Neuronal stem cell (in vitro differentiated cells): ENCODE data around the gene SNX33.
A peak's percentile ranks its signal among the peaks of the same experiment; 100 is the strongest.

Experiments used
- DNase-seq: peaks from one replicate; pipeline ENCODE4 v3.0.0-alpha.2; 2013; ENCODE audit warnings: low spot score
- H2AFZ ChIP-seq: one replicate; pipeline ENCODE4 v1.6.1; 2013; ENCODE audit warnings: mild to moderate bottlenecking, low read length, inconsistent platforms
- H2AK5ac ChIP-seq: 2 replicates; pipeline ENCODE4 v1.6.1; 2013; ENCODE audit warnings: low read depth, mild to moderate bottlenecking, inconsistent platforms, low read length, moderate library complexity, mixed read lengths
- H2BK120ac ChIP-seq: 2 replicates; pipeline ENCODE4 v1.6.1; 2013; ENCODE audit warnings: low read depth, mild to moderate bottlenecking, inconsistent platforms, low read length, moderate library complexity, mixed read lengths
- H2BK12ac ChIP-seq: one replicate; pipeline ENCODE4 v1.6.1; 2013; ENCODE audit warnings: low read length, inconsistent platforms
- H2BK15ac ChIP-seq: 2 replicates; pipeline ENCODE4 v1.6.1; 2013; ENCODE audit warnings: mild to moderate bottlenecking, low read length, inconsistent platforms, mixed read lengths
- H2BK5ac ChIP-seq: one replicate; pipeline ENCODE4 v1.6.1; 2013; ENCODE audit warnings: inconsistent platforms, mild to moderate bottlenecking, low read length, moderate library complexity
- H3K14ac ChIP-seq: one replicate; pipeline ENCODE4 v1.6.1; 2013; ENCODE audit warnings: low read length, inconsistent platforms
- H3K18ac ChIP-seq: 2 replicates; pipeline ENCODE4 v1.6.1; 2013; ENCODE audit warnings: low read length, inconsistent platforms
- H3K23ac ChIP-seq: 2 replicates; pipeline ENCODE4 v1.6.1; 2013; ENCODE audit warnings: low read depth, mild to moderate bottlenecking, mixed read lengths, low read length, inconsistent platforms; ENCODE audit not compliant: poor library complexity
- H3K27ac ChIP-seq: replicated peaks from 3 replicates; pipeline ENCODE4 v1.5.1; 2013; ENCODE audit warnings: low read length, inconsistent platforms
- H3K27me3 ChIP-seq, 3 experiments: 2 replicates each; pipeline ENCODE4 v1.6.1; 2013; ENCODE audit warnings: low read length in 3 of 3, mild to moderate bottlenecking in 2 of 3, inconsistent platforms in 1 of 3, low read depth in 1 of 3, mixed read lengths in 1 of 3, moderate library complexity in 1 of 3; ENCODE audit not compliant: control insufficient read depth in 3 of 3, insufficient read depth in 3 of 3
- H3K36me3 ChIP-seq, 2 donors: replicated peaks in 1 of 2; 2 replicates each; pipeline ENCODE4 v1.6.1; 2013; ENCODE audit warnings: low read length in 2 of 2; ENCODE audit not compliant: control insufficient read depth in 2 of 2, insufficient read depth in 2 of 2
- H3K4ac ChIP-seq: 2 replicates; pipeline ENCODE4 v1.6.1; 2013; ENCODE audit warnings: inconsistent platforms, mild to moderate bottlenecking, low read length, moderate library complexity
- H3K4me1 ChIP-seq, 2 donors: 1 replicate in 1 of 2; 2 replicates in 1 of 2; pipeline ENCODE4 v1.6.1; 2013; ENCODE audit warnings: low read length in 2 of 2, low read depth in 1 of 2; ENCODE audit not compliant: control insufficient read depth in 2 of 2, insufficient read depth in 1 of 2
- H3K4me2 ChIP-seq: one replicate; pipeline ENCODE4 v1.6.1; 2013; ENCODE audit warnings: mild to moderate bottlenecking, low read length, inconsistent platforms; ENCODE audit not compliant: insufficient read depth, poor library complexity, severe bottlenecking
- H3K4me3 ChIP-seq, 2 donors: 2 replicates each; pipeline ENCODE4 v1.5.1; 2013; ENCODE audit warnings: low read length in 2 of 2, mild to moderate bottlenecking in 2 of 2, inconsistent platforms in 1 of 2, moderate library complexity in 1 of 2
- H3K79me1 ChIP-seq: one replicate; pipeline ENCODE4 v1.6.1; 2013; ENCODE audit warnings: low read depth, mild to moderate bottlenecking, inconsistent platforms, low read length, moderate library complexity
- H3K9ac ChIP-seq: one replicate; pipeline ENCODE4 v1.6.1; 2013; ENCODE audit warnings: mild to moderate bottlenecking, low read depth, low read length, inconsistent platforms; ENCODE audit not compliant: poor library complexity
- H3K9me3 ChIP-seq, 2 donors: replicated peaks in 1 of 2; 2 replicates each; pipeline versions ENCODE3 to v1.6.1; 2013; ENCODE audit warnings: low read length in 2 of 2, mild to moderate bottlenecking in 2 of 2, inconsistent platforms in 1 of 2, low read depth in 1 of 2, mixed read lengths in 1 of 2, moderate library complexity in 1 of 2; ENCODE audit not compliant: control insufficient read depth in 2 of 2, insufficient read depth in 1 of 2
- H4K8ac ChIP-seq: one replicate; pipeline ENCODE4 v1.6.1; 2013; ENCODE audit warnings: low read depth, mild to moderate bottlenecking, inconsistent platforms, low read length, moderate library complexity
- H4K91ac ChIP-seq: one replicate; pipeline ENCODE4 v1.6.1; 2013; ENCODE audit warnings: low read length, low read depth, mild to moderate bottlenecking, inconsistent platforms; ENCODE audit not compliant: poor library complexity
- WGBS, 2 donors: extraction: QIAGEN DNeasy Blood & Tissue Kit; methylation state at CpG; one replicate each; pipeline ENCODE4 v1.1.7; 2013; ENCODE audit warnings: missing lambda C conversion rate in 2 of 2, mixed read lengths in 1 of 2; ENCODE audit not compliant: insufficient read length in 2 of 2, insufficient replicate concordance in 1 of 2; ENCODE audit errors: extremely low coverage in 2 of 2; 5-methylcytosine and 5-hydroxymethylcytosine counted together

Gene SNX33

GRCh38 chr15:75661100-75661755 lies 13.5 kb downstream of the SNX33 start:
- Histone ChIP-seq H2BK5ac (peak overlapping the region; percentile 53), H2BK120ac (no peak overlapping the region), H3K4me2 (no peak overlapping the region), H3K27me3 (no peaks in the 10 kb centered on the region), H3K79me1 (peaks cover 7% of the 10 kb centered on the region), H2AFZ (no peak overlapping the region), H4K8ac (no peak overlapping the region), H4K91ac (peak overlapping the region; percentile 24), H2BK15ac (no peak overlapping the region), H2BK12ac (no peak overlapping the region), H2AK5ac (no peak overlapping the region), H3K36me3 (peaks cover 20 to 46% of the 10 kb centered on the region in 2 donors), H3K9ac (peak overlapping the region; percentile 30), H3K18ac (peak overlapping the region; percentile 11), H3K23ac (no peak overlapping the region), H3K14ac (no peak overlapping the region), H3K4me1 (peaks cover 0 to 7% of the 10 kb centered on the region in 2 donors), H3K4ac (no peak overlapping the region), H3K4me3 (no peak overlapping the region), H3K27ac (no peak overlapping the region), H3K9me3 (no peaks in the 10 kb centered on the region)
- no peak for DNase-seq
- no CpG with 5 or more reads among the region's 14 CpGs for WGBS, 2 donors

DNA sequence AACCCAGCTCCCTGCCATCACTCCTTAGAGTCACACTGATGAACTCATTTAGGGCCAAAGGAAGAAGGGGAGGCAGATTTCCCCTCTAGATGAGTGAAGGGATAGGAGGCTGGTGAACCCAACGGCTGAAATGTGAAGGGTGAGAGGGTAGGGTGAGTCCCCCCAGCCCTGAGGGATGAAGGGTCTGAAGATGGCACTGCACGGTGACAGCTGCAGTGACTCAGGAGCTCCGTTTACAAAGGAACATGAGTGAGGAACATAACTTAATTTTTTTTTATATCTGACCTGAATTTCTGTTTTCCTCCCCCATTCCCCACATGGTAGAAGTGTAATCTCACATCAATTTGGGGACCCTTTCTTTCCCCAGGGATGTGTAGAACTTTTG lies 14.0 kb downstream of the SNX33 start:
- no peak overlapping the region for H3K18ac ChIP-seq
- H2BK120ac ChIP-seq, result no peak overlapping the region
- H3K14ac ChIP-seq, result no peak overlapping the region
- H3K9ac ChIP-seq, result peak overlapping the region; percentile 30
- H2AK5ac ChIP-seq, result no peak overlapping the region
- H3K4me1 ChIP-seq, result peaks cover 0 to 8% of the 10 kb centered on the region in 2 donors
- no peak overlapping the region for H2BK15ac ChIP-seq
- no peak overlapping the region for H3K23ac ChIP-seq
- H3K4me2 ChIP-seq, result no peak overlapping the region
- no peak overlapping the region for H3K27ac ChIP-seq
- peaks cover 20 to 41% of the 10 kb centered on the region in 2 donors for H3K36me3 ChIP-seq
- peaks cover 10% of the 10 kb centered on the region for H3K79me1 ChIP-seq
- no peak overlapping the region for H2BK12ac ChIP-seq
- no peaks in the 10 kb centered on the region for H3K27me3 ChIP-seq
- DNase-seq, result no peak
- H3K9me3 ChIP-seq, result peaks cover 0 to 2% of the 10 kb centered on the region in 2 donors
- H3K4me3 ChIP-seq, result no peak overlapping the region
- no peak overlapping the region for H3K4ac ChIP-seq
- H4K8ac ChIP-seq, result no peak overlapping the region
- H4K91ac ChIP-seq, result no peak overlapping the region
- no peak overlapping the region for H2BK5ac ChIP-seq
- whole genome bisulfite sequencing, 2 donors, result no CpG with 5 or more reads among the region's 3 CpGs
- H2AFZ ChIP-seq, result no peak overlapping the region

DNA sequence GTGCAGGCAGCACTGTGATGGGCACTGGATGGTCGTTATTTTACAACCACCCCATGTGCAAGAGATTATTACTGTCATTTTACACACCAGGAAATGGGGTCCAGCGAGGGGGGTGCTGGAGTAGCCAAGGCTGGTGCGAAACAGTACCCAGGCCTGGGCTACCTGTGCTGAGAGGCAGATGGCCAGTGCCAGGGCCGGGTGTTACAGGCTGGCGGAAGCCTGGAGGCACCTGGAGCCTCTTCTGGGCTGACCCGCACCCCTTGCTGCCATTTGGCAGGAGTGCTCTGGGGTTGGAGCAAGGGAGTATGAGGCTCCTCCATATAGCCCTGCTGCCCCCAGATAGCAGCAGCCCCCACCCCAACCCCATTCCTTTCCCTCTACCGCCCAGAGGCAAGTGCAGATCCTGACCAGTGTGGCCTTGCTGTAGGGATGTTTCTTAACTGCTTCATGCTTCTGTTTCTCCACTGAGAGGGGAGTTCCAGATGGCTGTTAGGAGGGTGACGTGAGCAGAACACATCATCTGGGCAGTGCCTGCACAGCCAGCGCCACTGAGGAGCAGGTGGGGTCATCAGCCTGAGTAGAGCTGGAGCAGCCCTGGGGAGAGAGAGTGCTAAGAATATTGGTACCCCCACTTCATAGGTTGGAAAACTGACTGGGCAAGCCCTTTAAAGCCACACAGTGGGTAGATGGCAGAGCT lies 15.3 kb downstream of the SNX33 start:
- peaks cover 0 to 9% of the 10 kb centered on the region in 2 donors for H3K4me1 ChIP-seq

DNA sequence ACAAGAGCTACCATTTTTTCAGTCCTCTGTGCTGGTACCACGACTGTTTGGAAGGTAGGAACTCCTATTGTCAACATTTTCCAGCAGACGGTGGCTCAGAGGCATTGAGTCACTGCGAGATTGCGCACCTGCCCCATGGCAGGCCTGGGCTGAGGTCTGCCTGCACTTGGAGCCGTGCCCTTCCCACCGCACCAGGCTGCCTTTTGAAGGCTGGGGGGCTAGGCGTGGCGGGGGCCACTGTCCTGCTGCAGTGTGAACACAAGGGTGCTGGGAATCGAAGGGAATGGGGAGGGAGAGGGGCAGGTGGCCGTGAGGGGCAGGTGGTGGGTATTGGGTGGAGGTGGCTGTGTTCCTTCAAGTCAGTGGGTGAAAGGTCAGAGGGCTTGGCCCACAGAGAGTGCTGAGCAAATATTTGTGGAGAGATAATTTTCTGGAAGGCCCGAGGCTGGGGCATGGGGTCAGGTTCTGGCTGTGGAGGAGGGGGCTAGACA lies 16.3 kb downstream of the SNX33 start:
- Histone ChIP-seq H2BK12ac (peak overlapping the region; percentile 58), H2AK5ac (peak overlapping the region; percentile 46), H3K4me3 (no peak overlapping the region), H2BK120ac (no peak overlapping the region), H4K8ac (peak overlapping the region; percentile 59), H3K4me1 (peaks cover 0 to 9% of the 10 kb centered on the region in 2 donors), H2BK15ac (no peak overlapping the region), H3K18ac (peak overlapping the region; percentile 63), H3K14ac (peak overlapping the region; percentile 82), H3K23ac (peak overlapping the region; percentile 80), H2AFZ (no peak overlapping the region), H3K4me2 (no peak overlapping the region), H3K9me3 (peaks cover 0 to 2% of the 10 kb centered on the region in 2 donors), H4K91ac (no peak overlapping the region), H3K27me3 (no peaks in the 10 kb centered on the region), H3K4ac (no peak overlapping the region), H3K9ac (peak overlapping the region; percentile 60), H3K27ac (no peak overlapping the region), H2BK5ac (no peak overlapping the region), H3K79me1 (peaks cover 12% of the 10 kb centered on the region), H3K36me3 (peaks cover 9 to 19% of the 10 kb centered on the region in 2 donors)
- WGBS, 2 donors, result no CpG with 5 or more reads among the region's 11 CpGs
- DNase-seq, result no peak

More for the DNA sequence above, 15.3 kb downstream of the SNX33 start:
- H2BK120ac ChIP-seq, result no peak overlapping the region
- H3K4me2 ChIP-seq, result no peak overlapping the region
- peaks cover 0 to 2% of the 10 kb centered on the region in 2 donors for H3K9me3 ChIP-seq
- no peak overlapping the region for H3K14ac ChIP-seq
- no peak overlapping the region for H2AFZ ChIP-seq
- H2BK12ac ChIP-seq, result no peak overlapping the region
- no peak overlapping the region for H3K4me3 ChIP-seq
- no peak overlapping the region for H4K91ac ChIP-seq
- H3K79me1 ChIP-seq, result peaks cover 12% of the 10 kb centered on the region
- peaks cover 12 to 29% of the 10 kb centered on the region in 2 donors for H3K36me3 ChIP-seq
- no CpG with 5 or more reads among the region's 9 CpGs for WGBS, 2 donors
- no peak overlapping the region for H2AK5ac ChIP-seq
- no peak overlapping the region for H3K9ac ChIP-seq
- H2BK5ac ChIP-seq, result no peak overlapping the region
- H3K4ac ChIP-seq, result no peak overlapping the region
- no peak overlapping the region for H3K18ac ChIP-seq
- no peak overlapping the region for H3K27ac ChIP-seq
- no peak overlapping the region for H2BK15ac ChIP-seq
- no peak overlapping the region for H4K8ac ChIP-seq
- H3K23ac ChIP-seq, result no peak overlapping the region
- H3K27me3 ChIP-seq, result no peaks in the 10 kb centered on the region
- DNase-seq, result no peak
